GM19043 (cell line): Measurements from ENCODE around the gene DLX4.

Experiments
- ATAC-seq: cut with Tn5 transposase; IDR thresholded peaks from one replicate; pipeline ENCODE4 v1.9.1; 2021; ENCODE audit warnings: low read depth; ENCODE audit not compliant: unreplicated experiment

DLX4 gene

DNA sequence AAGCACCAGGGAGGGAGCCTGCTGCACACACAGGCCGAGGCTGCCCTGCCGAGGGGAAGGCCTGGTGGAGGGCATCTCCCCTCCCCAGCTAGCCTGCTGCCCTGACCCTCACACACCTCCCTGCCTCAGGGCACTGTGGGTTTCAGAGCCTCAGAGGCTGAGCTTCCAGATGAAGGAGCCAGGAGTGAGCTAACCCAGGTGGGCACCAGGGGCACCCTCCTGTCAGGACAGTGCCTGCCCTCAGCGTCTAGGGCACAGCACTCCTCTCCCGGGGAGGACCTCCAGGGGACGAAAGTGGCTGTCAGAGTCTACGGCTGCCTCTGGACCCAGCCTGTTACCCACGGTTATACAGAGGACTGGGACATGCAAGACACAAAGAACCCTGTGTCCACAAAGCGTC is 22.8 kb upstream of the DLX4 start:
- ATAC-seq = no peak

DNA sequence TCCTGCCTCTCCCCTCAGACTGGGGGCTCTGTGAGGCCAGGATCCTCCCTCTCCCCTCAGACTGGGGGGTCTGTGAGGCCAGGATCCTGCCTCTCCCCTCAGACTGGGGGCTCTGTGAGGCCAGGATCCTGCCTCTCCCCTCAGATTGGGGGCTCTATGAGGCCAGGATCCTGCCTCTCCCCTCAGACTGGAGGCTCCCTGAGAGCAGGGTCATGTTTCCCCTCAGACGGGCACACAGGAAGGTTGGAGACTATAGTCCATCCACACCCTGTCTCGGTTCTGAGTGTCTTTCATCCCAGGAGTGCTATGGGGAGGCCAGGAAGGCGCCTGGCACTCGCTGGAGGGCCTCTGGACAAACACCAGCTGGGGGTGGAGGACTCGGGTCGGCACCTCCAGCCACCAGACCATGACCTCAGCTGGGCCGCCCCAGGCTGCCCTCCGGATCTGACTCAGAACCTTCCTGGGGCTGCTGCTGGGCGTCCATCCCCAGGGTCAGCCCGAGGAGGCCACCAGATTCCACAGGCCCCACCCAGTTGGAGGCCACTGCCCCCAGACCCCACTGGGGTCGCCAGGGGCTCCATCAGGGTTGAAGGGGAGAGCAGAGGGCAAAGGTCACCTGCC is 21.9 kb upstream of the DLX4 start:
- no peak for ATAC-seq

DNA sequence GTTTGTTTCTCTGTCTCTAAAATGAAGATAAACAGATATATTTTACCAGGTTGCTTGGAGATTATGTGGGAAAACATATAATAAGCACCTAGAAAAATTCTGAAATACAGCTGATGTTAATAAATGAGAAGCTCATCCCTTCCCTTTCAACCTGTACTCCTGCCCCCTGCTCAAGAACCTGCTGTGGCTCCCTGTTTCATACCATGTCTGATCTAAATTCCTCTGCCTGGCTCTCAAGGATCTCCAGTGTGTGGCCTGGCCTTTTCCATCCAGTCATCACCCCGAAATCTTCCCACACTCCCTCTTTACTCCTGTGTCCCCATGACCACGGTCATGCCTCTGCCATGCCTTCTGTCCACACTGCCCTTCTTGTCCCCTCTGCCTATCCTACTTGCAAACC is 19.4 kb upstream of the DLX4 start:
- no peak for ATAC-seq

DNA sequence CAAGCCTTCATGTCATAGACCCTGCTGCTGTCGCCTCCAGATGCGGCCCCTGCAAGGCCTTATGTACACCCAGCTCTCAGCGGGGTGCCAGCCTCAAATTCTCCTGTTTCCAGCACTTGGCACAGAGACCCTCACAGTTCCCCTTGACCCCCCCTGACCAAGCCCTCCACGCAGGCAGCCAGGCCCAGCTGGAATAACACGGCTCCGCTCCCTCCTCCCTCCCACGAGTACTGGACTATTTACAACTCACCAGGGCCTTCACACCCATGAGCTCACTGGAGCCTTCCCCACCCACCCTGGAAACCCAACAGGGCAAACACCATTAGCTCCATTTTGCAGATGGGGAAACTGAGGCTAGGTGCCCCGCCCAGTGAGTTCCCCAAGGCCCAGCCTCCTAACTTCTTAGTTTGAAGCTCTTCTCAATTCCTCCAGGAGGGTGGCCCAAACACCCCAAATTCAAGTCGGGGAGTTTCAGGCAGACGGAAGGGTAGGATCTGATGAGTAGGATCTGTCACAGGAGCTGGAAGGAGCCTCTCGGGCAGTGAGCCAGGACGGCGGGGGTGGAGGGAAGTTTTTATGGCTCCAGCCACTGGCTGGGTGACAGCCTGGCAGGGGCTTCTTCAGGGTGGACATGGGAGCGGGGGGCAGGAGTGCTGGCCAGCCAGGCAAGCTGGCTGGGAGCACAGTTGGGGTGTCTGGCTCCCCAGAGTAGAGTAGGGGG is 17.5 kb upstream of the DLX4 start:
- ATAC-seq = no peak

DNA sequence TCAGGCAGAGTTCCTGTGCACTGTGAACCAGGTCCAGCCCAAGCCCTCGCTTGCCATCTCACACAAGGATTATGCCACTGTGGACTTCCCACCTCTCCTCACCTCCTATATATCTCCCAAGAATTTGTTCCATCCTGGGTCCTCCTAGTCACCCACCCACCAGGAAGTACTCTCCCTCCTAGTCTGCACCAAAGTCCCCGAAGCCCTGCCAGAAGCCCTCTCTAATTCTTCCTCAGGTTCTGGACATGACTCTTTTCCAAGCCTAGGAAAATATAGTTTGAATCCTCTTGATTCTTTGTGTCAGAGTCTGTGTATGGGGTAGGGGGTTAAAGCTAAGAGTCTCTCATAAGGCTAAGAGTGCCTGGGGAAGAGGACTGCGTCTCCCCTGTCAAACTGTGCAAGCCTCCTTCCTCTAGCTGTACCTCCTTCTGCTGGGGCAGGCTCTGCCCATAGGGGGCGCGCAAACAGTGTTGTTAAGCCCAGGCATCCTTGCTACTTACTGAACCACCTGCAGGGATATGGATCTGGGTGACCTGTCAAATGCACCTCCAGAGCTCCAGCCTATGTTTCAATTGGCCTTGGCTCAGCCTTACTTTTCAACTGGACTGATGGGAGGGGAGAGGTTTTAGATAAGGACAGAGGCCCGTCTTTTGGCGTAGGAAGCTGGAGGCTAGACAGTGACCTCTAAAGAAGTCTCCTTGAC is 16.6 kb upstream of the DLX4 start:
- ATAC-seq = no peak

DNA sequence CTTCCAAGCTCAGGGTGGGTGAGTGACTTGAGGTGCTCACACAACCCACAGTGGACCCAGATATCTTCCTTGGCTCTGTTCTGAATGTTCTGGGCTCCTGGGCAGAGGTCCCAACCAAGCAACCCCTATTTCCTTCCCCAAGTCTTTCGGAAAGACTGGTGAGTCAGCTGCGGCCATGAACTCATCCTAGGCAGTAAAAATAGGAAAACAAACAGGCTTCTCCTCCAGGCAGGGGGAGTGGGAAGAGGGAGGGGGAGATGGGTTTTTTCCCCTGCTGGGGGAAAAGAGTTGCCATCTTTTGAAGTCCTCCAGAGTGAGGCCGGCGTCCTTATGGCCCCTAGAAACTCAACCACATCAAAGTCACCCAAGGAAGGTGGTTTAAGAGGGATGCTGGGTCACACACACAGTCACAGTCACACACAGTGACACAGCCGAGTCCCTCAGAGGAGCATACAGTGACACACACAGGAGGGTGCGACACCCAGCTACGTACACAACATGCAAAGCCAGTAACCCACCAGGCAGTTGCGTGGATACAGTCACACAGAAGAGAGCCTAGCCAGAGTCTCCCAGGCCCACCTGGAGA is 16.0 kb upstream of the DLX4 start:
- ATAC-seq = no peak

DNA sequence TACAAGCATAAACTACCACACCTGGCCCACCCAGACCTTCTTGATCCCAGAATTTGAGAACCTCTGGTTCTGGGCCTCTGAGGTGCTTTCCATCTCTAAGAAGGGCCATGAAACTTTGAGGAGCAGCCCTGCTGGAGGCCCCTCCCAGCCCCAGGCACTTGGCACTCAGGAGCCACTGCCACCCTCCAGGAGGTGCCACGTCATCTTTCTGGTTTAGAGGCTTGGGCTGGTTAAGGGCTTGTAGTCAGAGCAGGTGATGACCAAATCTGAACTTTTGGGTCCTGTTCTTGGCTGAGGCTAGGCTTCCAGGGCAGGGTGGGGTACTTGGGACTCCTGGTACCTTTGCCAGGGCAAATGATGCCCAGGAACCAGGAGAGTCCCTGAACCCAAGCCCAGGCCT is 13.8 kb upstream of the DLX4 start:
- no peak for ATAC-seq

DNA sequence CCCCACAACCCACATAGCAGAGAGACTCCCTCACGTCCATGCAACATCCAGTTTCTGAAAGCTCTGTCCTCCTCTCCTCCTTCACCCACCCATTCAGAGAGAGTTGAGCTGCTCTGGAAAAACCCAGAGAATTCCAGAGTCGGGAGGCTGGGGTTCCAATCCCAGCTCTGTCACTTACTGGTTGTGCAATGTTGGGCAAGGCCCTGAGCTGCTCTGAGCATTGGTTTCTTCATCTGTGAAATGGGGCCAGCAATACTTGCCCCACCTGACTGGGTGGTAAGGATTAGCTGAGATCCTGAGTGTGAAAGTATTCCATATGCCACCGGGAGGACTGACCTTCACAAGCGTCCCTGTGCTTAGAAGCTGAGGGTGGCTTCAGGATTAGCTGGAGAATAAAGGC is 12.2 kb upstream of the DLX4 start:
- no peak for ATAC-seq

DNA sequence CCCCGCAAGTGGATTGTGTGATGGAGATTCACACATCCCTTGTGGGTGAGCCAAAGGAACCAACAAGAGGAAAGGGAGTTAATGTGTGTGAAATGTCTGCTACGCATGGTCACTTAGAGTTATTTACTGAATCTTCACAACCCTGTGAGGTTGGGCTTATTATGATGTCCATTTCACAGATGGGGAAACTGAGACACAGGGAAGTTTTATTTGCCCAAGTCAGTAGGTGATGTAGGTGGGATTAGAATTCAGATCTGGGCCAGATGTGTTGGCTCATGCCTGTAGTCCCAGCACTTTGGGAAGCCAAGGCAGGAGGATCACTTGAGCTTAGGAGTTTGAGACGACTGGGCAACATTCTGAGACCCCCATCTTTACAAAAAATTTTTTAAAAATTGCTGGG is 11.6 kb upstream of the DLX4 start:
- ATAC-seq = no peak

DNA sequence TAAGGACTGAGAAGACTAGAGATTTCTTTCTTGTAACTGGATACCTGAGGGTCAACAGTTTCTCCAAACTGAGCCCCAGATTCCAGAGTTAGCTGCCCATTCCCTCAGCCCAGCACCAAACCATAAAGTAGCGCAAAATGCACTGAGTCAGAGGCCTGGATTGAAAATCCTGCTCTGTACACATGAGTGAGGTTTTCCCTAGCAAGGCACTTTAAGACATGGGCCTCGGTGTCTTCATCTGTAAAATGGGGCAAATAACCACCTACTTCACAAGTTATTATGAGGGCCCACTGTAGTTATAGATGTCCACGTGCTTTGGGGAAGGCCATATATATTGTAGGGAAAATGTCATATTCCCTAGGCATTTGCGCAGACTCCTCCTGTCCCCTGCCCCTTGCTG is 10.3 kb upstream of the DLX4 start:
- no peak for ATAC-seq

DNA sequence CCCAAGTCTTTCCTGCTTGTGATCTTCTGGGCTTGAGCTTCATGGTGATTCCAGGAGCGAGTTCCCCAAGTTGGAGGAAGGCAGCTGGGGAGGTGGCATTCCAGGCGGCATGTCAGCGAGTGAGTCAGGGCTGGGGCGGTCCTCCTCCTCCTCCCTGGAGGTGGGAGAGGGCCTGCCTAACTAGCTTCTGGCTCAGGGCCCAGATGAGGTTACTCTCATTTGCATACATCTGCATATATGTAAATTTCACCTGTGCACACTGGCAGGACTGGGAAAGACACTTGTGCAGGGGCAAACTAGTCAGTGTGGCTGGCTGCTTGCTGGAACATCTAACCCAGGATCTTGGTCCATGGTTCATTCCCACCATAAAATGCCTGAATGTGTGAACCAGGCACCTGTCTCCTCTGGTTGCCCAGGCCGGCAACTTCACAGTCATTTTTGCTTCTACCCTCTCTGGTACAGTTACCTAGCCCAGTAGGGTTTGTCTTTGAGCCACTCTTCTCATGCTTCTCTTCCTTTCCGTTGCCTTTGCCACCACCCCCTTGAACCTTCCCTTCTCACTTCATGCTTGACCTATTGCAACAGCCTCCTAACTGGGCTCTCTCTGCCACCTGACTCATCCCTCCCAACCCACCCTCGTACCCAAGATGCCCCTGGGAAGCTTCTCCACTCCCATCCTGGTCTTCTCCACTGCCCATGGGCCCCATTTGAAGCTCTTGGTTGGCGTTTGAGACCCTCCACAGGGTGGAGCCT is 9.6 kb upstream of the DLX4 start:
- ATAC-seq = no peak

DNA sequence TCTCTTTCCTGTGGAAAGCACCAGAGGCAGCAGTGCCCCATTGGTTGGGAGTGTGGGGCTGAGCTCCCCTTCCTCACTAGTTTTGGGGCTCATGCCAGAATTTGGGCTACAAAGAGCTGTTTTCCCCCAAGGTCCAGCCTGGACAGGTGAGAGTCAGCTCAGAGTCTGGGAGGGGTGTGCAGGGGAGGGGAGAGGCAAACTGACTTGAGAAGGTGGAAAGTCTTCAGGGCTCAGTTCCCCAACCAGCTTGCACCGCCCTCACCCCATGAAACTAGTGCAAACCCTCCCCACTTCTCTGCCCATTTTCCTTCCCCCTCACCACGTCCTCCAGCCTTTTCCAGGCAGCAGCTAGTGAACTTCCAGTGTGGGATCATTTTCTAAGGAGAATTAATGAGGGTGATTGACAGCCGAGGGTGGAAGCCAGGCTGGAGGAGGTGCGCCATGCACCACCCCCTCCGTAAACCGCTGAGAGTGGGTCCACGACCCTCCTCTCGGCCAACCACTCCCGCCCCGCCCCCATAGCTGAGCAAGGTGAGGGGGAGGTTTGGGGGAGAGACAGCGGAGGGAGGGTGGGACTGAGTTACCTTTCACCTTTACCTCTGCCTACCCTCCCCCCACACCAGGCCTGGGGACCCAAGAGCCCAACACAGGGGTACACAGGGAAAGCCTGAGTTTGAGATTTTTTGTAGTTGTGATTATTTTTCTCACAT is 6.2 kb upstream of the DLX4 start:
- ATAC-seq = no peak

DNA sequence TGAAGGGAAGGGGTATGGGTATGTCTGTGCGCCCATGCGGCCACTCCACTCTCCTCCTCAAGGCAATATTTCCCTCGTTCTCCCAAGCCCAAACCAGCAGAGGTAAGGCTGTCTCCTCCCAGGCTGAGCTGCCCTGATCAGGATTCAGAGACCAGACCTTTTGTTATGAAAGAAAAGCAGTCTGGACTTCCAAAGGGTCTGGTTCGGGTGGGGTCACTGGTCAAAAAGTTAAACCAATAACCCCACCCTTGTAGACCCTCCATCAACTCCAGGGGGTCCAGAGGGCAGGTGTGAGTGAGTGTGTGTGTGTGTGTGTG is 5.7 kb upstream of the DLX4 start:
- no peak for ATAC-seq

DNA sequence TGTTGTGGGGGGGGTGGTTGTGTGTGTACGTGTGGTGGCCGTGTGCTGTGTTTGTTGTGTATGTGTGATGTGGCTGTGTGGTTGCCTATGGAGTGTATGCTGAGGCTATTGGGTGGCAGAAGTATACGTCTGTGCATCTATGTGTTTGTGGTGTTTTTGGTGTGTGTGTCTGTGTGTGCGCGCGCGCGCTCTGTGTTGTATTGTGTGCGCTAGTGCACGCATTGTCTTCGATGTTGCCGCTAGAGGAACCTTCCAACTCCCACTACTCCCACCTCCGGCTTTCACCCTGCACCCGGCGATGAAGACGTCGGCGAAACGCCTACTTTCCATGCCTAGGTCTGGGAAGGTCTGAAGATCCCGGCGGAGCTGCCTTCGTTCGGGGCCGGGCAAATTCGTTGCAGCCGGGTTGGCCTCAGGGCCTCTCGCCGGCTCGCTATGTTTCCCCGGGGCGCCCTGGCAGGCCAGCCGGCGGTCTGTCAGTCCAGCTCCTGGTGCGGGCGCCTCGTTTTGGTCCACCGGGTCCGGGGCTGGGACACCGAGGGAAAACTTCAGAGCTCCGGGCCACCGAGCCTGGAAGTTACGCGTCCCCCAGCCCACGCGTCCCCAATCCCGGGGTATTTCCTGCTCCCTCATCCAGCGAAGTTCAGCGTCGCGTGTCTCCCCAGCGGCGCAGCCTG is 5.2 kb upstream of the DLX4 start:
- no peak for ATAC-seq

DNA sequence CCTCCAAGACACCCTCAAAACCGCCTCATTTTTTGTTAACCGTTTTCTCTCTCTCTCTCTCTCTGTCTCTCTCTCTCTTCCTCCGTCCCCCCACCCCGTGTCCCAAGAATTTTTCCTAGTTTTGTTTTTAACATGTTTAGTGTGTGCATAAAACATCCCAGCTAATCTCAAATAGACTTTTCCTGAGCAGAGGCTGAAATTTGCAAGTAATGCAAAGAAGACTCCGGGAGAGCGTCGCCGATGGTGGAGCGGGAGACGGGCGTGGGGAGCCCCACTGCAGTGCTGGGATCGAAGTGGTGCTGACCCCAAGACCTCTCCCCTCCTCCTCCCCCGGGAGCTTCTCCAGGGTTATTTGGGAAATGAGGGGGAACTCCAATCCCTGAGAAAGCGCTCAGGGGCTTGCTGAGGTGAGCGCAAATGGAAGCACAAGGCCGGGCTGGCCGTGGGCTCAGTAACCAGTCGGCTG is 4.7 kb upstream of the DLX4 start:
- no peak for ATAC-seq

DNA sequence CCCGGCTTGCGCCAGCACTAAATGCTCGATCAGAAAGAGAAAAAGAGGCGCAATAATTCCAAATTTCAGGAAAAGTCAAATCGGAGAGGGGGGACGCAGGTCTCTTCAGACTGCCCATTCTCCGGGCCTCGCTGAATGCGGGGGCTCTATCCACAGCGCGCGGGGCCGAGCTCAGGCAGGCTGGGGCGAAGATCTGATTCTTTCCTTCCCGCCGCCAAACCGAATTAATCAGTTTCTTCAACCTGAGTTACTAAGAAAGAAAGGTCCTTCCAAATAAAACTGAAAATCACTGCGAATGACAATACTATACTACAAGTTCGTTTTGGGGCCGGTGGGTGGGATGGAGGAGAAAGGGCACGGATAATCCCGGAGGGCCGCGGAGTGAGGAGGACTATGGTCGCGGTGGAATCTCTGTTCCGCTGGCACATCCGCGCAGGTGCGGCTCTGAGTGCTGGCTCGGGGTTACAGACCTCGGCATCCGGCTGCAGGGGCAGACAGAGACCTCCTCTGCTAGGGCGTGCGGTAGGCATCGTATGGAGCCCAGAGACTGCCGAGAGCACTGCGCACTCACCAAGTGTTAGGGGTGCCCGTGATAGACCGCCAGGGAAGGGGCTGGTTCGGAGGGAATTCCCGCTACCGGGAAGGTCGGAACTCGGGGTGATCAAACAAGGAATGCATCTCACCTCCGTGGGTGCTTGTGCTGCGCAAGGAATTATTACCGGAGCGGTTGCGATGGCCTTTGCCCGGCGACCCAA is 4.0 kb upstream of the DLX4 start:
- ATAC-seq = no peak

DNA sequence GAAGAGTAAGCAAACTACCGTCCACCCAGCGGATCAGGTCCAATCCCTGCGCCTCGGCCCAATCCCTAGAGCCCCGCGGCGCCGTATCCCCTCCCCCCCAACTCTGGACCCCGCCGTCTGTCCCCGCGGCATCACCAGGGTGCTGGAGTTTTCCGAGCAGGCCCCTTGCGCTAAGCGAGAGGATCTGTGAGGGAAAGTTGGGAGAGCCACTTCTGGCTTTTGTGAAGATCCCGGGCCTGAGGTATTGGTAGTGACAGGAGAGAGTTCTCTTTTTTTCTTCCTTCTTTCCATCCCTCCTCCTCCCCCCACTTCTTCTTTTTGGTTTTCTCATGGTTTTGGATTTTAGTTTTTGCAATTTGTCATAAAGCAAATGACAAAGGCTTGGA is 3.5 kb upstream of the DLX4 start:
- no peak for ATAC-seq

DNA sequence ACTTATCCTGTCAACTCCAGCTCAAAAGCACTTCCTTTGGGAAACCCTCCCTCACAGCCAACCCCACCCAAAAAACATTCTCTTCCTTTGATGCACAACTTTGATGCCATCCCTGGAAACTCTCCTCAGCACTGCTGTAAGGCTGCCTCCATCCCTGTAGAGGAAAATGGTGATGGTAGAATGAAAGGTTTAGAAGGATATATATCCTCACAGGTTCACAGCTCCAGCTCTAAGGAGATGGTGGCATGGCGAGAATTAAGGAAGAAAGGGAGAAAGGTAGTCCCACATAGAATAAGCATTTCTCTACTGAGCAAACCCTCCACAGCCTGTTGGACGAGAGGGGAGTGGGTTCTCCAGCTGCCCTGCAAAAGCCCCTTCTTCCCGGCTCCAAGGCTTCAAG is 2.2 kb upstream of the DLX4 start:
- ATAC-seq = no peak

DNA sequence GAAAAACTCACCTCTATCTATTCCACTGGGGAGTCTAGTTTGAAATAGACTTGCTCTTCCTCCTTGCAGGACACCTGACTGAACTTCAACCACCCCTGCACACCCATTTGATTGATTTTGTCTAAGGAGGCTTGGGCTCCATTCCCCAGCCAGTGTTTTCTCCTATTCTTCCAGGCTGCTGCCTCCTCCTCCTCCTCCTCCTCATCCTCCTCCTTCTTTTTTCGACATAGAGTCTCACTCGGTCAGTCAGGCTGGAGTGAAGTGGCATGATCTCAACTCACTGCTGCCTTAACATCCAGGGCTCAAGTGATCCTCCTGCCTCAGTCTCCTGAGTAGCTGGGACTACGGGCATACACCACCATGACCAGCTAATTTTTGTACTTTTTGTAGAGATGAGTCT is 1.8 kb upstream of the DLX4 start:
- no peak for ATAC-seq
